Measurements from ENCODE around the gene RNF151.
"Not testable (repeated sequence)": the region's sequence is repeated elsewhere in the genome, so short reads cannot be mapped to it uniquely, and the experiment has no call there.

RNF151 gene

DNA sequence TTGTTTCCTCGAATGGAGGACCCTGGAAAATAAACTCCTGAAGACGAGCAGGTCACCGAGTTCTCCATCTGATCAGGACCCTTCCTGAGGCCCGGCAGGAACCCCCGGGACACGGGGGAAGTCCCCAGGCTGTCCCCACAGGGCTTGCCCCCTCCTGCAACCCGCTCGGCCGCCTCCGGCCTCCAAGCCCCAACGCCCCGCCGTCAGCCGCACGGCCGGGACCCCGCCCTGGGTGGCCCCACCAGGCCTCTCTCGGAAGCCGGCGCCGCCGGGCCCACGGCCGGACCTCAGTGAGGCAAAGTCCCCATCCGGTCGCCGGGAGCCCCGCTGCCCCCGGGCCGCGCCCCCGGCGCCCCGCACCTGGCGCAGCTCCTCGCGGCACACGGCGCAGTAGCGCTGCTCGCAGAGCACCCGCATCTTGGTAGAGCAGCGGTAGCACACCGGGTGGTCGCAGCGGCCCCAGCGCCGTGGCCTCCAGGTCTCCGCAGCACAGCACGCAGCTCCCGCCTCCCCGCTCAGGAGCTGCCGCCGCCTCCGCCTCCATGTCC, 42.6 kb downstream of the RNF151 start:
- no peak for DNase-seq (ENCODE audit: low read depth)
- TF ChIP-seq, protein P1, sequence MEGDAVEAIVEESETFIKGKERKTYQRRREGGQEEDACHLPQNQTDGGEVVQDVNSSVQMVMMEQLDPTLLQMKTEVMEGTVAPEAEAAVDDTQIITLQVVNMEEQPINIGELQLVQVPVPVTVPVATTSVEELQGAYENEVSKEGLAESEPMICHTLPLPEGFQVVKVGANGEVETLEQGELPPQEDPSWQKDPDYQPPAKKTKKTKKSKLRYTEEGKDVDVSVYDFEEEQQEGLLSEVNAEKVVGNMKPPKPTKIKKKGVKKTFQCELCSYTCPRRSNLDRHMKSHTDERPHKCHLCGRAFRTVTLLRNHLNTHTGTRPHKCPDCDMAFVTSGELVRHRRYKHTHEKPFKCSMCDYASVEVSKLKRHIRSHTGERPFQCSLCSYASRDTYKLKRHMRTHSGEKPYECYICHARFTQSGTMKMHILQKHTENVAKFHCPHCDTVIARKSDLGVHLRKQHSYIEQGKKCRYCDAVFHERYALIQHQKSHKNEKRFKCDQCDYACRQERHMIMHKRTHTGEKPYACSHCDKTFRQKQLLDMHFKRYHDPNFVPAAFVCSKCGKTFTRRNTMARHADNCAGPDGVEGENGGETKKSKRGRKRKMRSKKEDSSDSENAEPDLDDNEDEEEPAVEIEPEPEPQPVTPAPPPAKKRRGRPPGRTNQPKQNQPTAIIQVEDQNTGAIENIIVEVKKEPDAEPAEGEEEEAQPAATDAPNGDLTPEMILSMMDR (IDR thresholded peaks at IDR 0.05; ENCODE audit: control insufficient read depth, extremely low read depth, insufficient read depth), result no peak
- peak overlapping the region; percentile 80 for H3K4me3 ChIP-seq (ENCODE audit: low read depth, low read length)

DNA sequence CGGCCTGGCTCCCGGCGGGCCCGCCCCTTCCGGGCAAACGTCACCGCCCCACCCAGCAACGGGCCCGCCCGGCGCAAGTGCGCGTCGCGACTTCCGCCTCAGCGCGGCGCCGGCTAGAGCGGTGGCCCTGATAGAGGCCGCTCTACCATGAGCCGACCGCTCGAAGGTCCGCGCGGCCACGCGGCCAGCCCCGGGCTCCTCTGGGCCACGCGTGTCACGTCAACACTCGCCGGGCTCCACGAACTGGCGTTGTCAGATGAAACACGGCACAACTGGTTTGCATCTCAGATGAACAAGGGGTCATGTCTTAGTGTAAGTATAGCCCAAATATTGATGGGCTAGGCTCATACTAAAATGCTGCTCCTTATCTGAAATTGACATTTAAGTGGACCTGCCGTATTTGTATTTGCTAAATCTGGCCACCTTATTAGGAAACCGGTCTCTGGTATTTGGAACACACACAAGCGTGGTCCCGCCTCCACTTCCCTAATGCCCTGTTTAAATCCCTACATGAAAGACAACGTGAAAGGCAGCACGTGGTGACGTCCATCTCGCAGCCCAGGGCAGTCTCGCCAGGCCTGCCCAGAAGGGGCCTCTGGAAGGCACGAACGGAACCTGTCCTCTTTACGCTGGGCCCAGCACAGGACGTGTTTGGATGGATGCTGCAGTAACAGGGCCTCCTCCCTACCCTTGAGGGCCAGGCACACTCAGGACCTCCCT, 43.3 kb downstream of the RNF151 start, which contains the start of gene ZNF598:
Gene ZNF598, minus strand, starts transcription at position 31 of the 720 bp plus-strand sequence.
- peak within 1 kb of the TSS; percentile 90 for H3K4me3 ChIP-seq (ENCODE audit: low read depth, low read length)
- DNase-seq (ENCODE audit: low read depth), result no peak
- TF ChIP-seq, protein P1 (IDR thresholded peaks at IDR 0.05; ENCODE audit: control insufficient read depth, extremely low read depth, insufficient read depth), result no peak

DNA sequence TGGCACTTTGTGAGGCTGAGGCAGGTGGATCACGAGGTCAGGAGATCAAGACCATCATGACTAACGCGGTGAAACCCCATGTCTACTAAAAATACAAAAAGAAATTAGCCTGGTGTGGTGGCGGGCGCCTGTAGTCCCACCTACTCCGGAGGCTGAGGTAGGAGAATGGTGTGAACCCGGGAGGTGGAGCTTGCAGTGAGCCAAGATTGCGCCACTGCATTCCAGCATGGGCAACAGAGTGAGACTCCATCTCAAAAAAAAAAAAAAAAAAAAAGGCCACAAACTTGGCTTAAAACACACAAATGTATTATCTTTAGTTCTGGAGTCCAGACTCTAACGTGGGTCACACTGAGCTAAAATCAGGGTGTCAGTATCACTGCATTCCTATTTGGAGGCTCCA, 45.1 kb downstream of the RNF151 start:
- not testable (repeated sequence) for H3K4me3 ChIP-seq (ENCODE audit: low read depth, low read length); DNase-seq (ENCODE audit: low read depth)

DNA sequence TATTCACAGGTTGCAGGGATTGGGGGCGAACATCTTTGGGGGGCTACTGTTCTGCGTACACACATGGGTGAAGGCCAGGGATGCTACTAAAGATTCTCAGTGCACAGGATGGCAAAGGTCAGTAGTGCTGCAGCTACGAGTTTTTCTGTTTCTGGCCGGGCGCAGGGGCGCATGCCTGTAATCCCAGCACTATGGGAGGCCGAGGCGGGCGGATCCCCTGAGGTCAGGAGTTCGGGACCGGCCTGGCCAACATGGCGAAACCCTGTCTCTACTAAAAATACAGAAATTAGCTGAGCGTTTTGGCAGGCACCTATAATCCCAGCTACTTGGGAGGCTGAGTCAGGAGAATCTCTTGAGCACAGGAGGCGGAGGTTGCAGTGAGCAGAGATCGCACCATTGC, 46.9 kb downstream of the RNF151 start:
- no peak for DNase-seq (ENCODE audit: low read depth)
- TF ChIP-seq, protein P1 (IDR thresholded peaks at IDR 0.05; ENCODE audit: control insufficient read depth, extremely low read depth, insufficient read depth), result no peak
- no peak overlapping the region for H3K4me3 ChIP-seq (ENCODE audit: low read depth, low read length)

DNA sequence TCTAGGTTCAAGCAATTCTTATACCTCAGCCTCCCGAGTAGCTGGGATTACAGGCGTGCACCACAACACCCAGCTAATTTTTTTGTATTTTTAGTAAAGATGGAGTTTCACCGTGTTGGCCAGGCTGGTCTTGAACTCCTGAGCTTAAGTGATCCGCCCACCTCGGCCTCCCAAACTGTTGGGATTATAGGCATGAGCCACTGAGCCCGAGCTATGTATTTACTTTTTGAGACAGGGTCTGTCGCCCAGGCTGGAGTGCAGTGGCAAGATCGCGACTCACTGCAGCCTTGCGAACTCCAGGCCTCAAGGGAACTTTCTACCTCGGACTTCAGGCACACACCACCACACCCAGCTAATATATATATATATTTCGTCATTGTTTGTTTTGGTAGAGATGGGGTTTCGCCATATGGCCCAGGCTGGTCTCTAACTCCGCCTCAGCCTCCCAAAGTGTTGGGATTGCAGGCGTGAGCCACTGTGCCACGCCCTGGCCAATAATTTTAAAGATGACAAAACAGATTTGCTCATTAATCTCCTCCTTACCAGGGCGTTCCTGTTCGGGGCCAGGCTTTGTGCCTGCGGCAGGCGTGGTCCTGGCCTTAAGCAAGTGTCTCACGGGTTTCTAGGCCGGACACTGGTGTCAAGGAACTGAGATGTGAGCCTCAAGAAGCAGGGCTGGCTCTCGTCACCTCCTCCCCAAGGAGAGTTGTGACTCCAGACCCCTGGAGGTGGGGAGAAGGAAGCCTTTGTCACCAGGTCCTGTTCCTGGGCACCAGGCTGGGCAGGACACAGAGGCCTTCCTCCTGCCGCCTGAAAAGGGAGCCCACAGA, 48.7 kb downstream of the RNF151 start:
- no peak overlapping the region for H3K4me3 ChIP-seq (ENCODE audit: low read depth, low read length)
- TF ChIP-seq, protein P1 (IDR thresholded peaks at IDR 0.05; ENCODE audit: control insufficient read depth, extremely low read depth, insufficient read depth), result no peak
- peak; percentile 96 for DNase-seq (ENCODE audit: low read depth)

DNA sequence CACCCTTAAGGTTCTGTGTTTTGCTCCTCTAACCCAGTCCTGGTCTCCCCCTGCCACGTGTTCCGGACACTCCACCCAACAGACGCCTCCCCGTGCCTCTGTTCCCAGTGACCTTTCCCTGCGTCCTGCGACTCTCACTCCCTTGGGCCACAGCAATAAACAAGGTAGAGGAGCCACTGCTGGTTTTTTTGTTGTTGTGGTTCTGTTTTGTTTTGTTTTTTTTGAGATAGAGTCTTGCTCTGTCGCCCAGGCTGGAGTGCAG, 49.2 kb downstream of the RNF151 start:
- H3K4me3 ChIP-seq (ENCODE audit: low read depth, low read length), result no peak overlapping the region
- TF ChIP-seq, protein P1 (IDR thresholded peaks at IDR 0.05; ENCODE audit: control insufficient read depth, extremely low read depth, insufficient read depth), result no peak
- no peak for DNase-seq (ENCODE audit: low read depth)

DNA sequence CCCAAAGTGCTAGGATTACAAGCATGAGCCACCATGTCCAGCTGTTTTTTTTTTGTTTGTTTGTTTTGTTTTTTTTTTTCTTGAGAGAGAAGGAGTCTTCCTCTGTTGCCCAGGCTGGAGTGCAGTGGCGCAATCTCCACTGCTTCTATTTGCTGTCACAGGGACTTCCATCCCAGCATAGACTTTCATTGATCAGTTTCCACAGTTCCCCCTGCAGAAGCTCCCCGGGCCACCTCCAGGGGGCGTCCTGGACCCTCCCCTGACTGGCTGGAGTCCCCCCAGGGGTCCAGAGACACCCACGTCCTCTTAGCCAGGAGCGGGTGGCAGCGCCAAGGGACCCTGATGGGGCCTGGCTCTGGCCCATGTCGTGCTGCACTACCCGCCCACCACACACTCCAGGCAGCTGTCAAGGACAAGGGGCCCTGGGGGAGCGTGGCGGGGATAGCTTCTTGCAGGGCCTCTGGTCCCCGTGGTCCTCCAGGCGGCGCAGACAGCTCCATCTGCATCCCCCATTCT, 49.8 kb downstream of the RNF151 start:
- TF ChIP-seq, protein P1 (IDR thresholded peaks at IDR 0.05; ENCODE audit: control insufficient read depth, extremely low read depth, insufficient read depth), result peak; percentile 18; the same call in 1 of the 2 replicates
- no peak for DNase-seq (ENCODE audit: low read depth)
- no peak overlapping the region for H3K4me3 ChIP-seq (ENCODE audit: low read depth, low read length)

All from LNCaP clone FGC (cell line).